Ovary (tissue), 3 donors: Measurements from ENCODE around the gene CEP170.
"Not testable (repeated sequence)": the region's sequence is repeated elsewhere in the genome, so short reads cannot be mapped to it uniquely, and the experiment has no call there.

Experiments used
- EP300 ChIP-seq: sonication (generic); formaldehyde crosslinking; IDR thresholded peaks from one replicate; pipeline ENCODE4 v1.6.1; 2017; ENCODE audit warnings: antibody characterized with exemption
- POLR2A ChIP-seq: fragments of 450-650 bp; IDR thresholded peaks from one replicate; pipeline ENCODE4 v1.6.1; 2017; ENCODE audit warnings: antibody characterized with exemption, mild to moderate bottlenecking, moderate library complexity
- TF ChIP-seq, protein P1 (sequence below), 3 donors: fragments of 450-650 bp in 2 of 3; fragments of 200-600 bp in 1 of 3; IDR thresholded peaks; one replicate each; pipeline versions ENCODE4 v1.5.1 to v1.8.0; 2016 to 2022; ENCODE audit warnings: antibody characterized with exemption in 3 of 3, mild to moderate bottlenecking in 1 of 3
- donor health status: DM: no; HTN: no; CAD: no.

GRCh38 chr1:243197524-243197923, 57.6 kb downstream of the CEP170 start:
- TF ChIP-seq, protein P1, sequence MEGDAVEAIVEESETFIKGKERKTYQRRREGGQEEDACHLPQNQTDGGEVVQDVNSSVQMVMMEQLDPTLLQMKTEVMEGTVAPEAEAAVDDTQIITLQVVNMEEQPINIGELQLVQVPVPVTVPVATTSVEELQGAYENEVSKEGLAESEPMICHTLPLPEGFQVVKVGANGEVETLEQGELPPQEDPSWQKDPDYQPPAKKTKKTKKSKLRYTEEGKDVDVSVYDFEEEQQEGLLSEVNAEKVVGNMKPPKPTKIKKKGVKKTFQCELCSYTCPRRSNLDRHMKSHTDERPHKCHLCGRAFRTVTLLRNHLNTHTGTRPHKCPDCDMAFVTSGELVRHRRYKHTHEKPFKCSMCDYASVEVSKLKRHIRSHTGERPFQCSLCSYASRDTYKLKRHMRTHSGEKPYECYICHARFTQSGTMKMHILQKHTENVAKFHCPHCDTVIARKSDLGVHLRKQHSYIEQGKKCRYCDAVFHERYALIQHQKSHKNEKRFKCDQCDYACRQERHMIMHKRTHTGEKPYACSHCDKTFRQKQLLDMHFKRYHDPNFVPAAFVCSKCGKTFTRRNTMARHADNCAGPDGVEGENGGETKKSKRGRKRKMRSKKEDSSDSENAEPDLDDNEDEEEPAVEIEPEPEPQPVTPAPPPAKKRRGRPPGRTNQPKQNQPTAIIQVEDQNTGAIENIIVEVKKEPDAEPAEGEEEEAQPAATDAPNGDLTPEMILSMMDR (IDR thresholded peaks at IDR 0.05) = not testable (repeated sequence)
- TF ChIP-seq POLR2A, EP300: not testable (repeated sequence)
